Hepatocyte (in vitro differentiated cells): ENCODE data around the gene WDR31. TPM values are rescaled to one million over a fixed set of nuclear protein-coding genes. Genes with fewer than 3 reads are reported as not detected.

Experiments
- DNase-seq: peaks from one replicate; pipeline ENCODE4 v3.0.0-alpha.2; 2016; ENCODE audit warnings: low spot score
- H2AFZ ChIP-seq: fragments of 200-600 bp; sonication (generic); 2 replicates; pipeline ENCODE4 v1.6.0; 2016; ENCODE audit warnings: antibody characterized with exemption, mild to moderate bottlenecking
- H3K27ac ChIP-seq: fragments of 200-600 bp; sonication (generic); 2 replicates; pipeline ENCODE4 v1.5.1; 2016; ENCODE audit warnings: mild to moderate bottlenecking
- H3K27me3 ChIP-seq: fragments of 200-600 bp; sonication (generic); 2 replicates; pipeline ENCODE4 v1.6.1; 2016
- H3K36me3 ChIP-seq: fragments of 200-600 bp; sonication (generic); replicated peaks from 2 replicates; pipeline ENCODE4 v1.5.1; 2016; ENCODE audit warnings: low read depth; ENCODE audit not compliant: insufficient read depth
- H3K4me1 ChIP-seq: fragments of 200-600 bp; sonication (generic); 2 replicates; pipeline ENCODE4 v1.5.1; 2016; ENCODE audit warnings: mild to moderate bottlenecking, moderate library complexity; ENCODE audit not compliant: insufficient read depth
- H3K4me2 ChIP-seq: fragments of 200-600 bp; sonication (generic); 2 replicates; pipeline ENCODE4 v1.6.0; 2016
- H3K4me3 ChIP-seq: fragments of 200-600 bp; sonication (generic); 2 replicates; pipeline ENCODE4 v1.5.1; 2016; ENCODE audit warnings: mild to moderate bottlenecking
- H3K79me2 ChIP-seq: fragments of 200-600 bp; sonication (generic); 2 replicates; pipeline ENCODE4 v1.6.0; 2017; ENCODE audit warnings: mild to moderate bottlenecking
- H3K9me2 ChIP-seq: fragments of 200-600 bp; sonication (generic); replicated peaks from 2 replicates; pipeline ENCODE4 v1.6.0; 2017; ENCODE audit warnings: mild to moderate bottlenecking; ENCODE audit not compliant: insufficient read depth
- H3K9me3 ChIP-seq: fragments of 200-600 bp; sonication (generic); 2 replicates; pipeline ENCODE4 v1.5.1; 2016; ENCODE audit warnings: low read depth, mild to moderate bottlenecking
- H4K20me1 ChIP-seq: fragments of 200-600 bp; sonication (generic); 2 replicates; pipeline ENCODE4 v1.6.0; 2016; ENCODE audit warnings: mild to moderate bottlenecking; ENCODE audit not compliant: insufficient read depth, poor library complexity, severe bottlenecking
- CTCF ChIP-seq: fragments of 200-600 bp; sonication (generic); IDR thresholded peaks from 2 replicates; pipeline ENCODE4 v1.5.1; 2016; ENCODE audit warnings: antibody characterized with exemption, mild to moderate bottlenecking; ENCODE audit not compliant: poor library complexity
- EZH2 ChIP-seq: fragments of 200-600 bp; sonication (generic); IDR thresholded peaks from 2 replicates; pipeline ENCODE4 v1.6.1; 2016; ENCODE audit warnings: antibody characterized with exemption, mild to moderate bottlenecking, borderline replicate concordance
- EZH2phosphoT487 ChIP-seq: fragments of 200-600 bp; sonication (generic); IDR thresholded peaks from one replicate; pipeline ENCODE4 v1.6.1; 2018; ENCODE audit warnings: antibody characterized with exemption, mild to moderate bottlenecking, low read depth, moderate library complexity; ENCODE audit not compliant: unreplicated experiment, severe bottlenecking
- WGBS: methylation state at CpG from one replicate; pipeline ENCODE4 v1.1.6; 2016; ENCODE audit warnings: low lambda C conversion rate; ENCODE audit errors: missing lambda C conversion rate; 5-methylcytosine and 5-hydroxymethylcytosine counted together
- polyA plus RNA-seq: library from polyadenylated mRNA; unstranded; fragments of >200 nt; fragmentation: Nextera tagmentation; extraction: Ambion mirVana; gene quantifications from 2 replicates; pipeline ENCODE4 v1.2.1, GENCODE V29; 2016
- total RNA-seq: library from RNA; depleted of rRNA; stranded (reverse); fragments of >200 nt; gene quantifications from 2 replicates; pipeline ENCODE4 v1.2.3, GENCODE V29; 2014

Gene WDR31
- total and polyA plus RNA-seq, 2 experiments from 2014 or later, result 1.3 to 1.4 TPM

- no peak for DNase-seq
- peaks cover 5% of the 10 kb centered on the region for H3K4me1 ChIP-seq
- no peaks in the 10 kb centered on the region for H3K9me2 ChIP-seq
- no peak overlapping the region for H3K4me2 ChIP-seq
- no peak for TF ChIP-seq CTCF
- H3K36me3 ChIP-seq, result peaks cover 3% of the 10 kb centered on the region
- H3K9me3 ChIP-seq, result no peaks in the 10 kb centered on the region
- no peak overlapping the region for H2AFZ ChIP-seq
- no peaks in the 10 kb centered on the region for H3K79me2 ChIP-seq
- no peaks in the 10 kb centered on the region for H3K27me3 ChIP-seq
- H4K20me1 ChIP-seq, result no peaks in the 10 kb centered on the region
- H3K27ac ChIP-seq, result no peak overlapping the region
- WGBS, result 84% methylated on average over 7 of the region's 7 CpGs
- H3K4me3 ChIP-seq, result no peak overlapping the region
Observed at GRCh38 chr9:113293285-113293878, 46.7 kb downstream of the WDR31 start.

GRCh38 chr9:113290052-113290607, 49.9 kb downstream of the WDR31 start:
- no peak for DNase-seq
- Histone ChIP-seq H3K9me3 (no peaks in the 10 kb centered on the region), H4K20me1 (no peaks in the 10 kb centered on the region), H3K36me3 (peaks cover 3% of the 10 kb centered on the region), H3K79me2 (no peaks in the 10 kb centered on the region), H2AFZ (no peak overlapping the region), H3K9me2 (no peaks in the 10 kb centered on the region), H3K27me3 (no peaks in the 10 kb centered on the region), H3K4me2 (no peak overlapping the region), H3K27ac (no peak overlapping the region), H3K4me3 (no peak overlapping the region), H3K4me1 (no peaks in the 10 kb centered on the region)
- 95% methylated on average over 6 of the region's 6 CpGs for WGBS
- TF ChIP-seq EZH2phosphoT487, result no peak
- no peak for TF ChIP-seq CTCF
- no peak for TF ChIP-seq EZH2

GRCh38 chr9:113289091-113289490, 51.0 kb downstream of the WDR31 start:
- Histone ChIP-seq H3K36me3 (peaks cover 3% of the 10 kb centered on the region), H3K4me3 (no peak overlapping the region), H2AFZ (no peak overlapping the region), H3K4me2 (no peak overlapping the region), H3K9me3 (no peaks in the 10 kb centered on the region), H3K9me2 (no peaks in the 10 kb centered on the region), H4K20me1 (no peaks in the 10 kb centered on the region), H3K79me2 (no peaks in the 10 kb centered on the region), H3K27ac (peak overlapping the region; percentile 31), H3K4me1 (no peaks in the 10 kb centered on the region), H3K27me3 (no peaks in the 10 kb centered on the region)
- 92% methylated on average over 2 of the region's 2 CpGs for WGBS
- no peak for DNase-seq
- TF ChIP-seq EZH2 (no peak), CTCF (no peak), EZH2phosphoT487 (no peak)

GRCh38 chr9:113281356-113281755, 58.7 kb downstream of the WDR31 start:
- Histone ChIP-seq H3K4me3 (no peak overlapping the region), H3K27ac (no peak overlapping the region), H3K9me3 (no peaks in the 10 kb centered on the region), H3K27me3 (no peaks in the 10 kb centered on the region), H4K20me1 (no peaks in the 10 kb centered on the region), H3K9me2 (no peaks in the 10 kb centered on the region), H3K4me2 (no peak overlapping the region), H3K4me1 (peaks cover 4% of the 10 kb centered on the region), H3K79me2 (peaks cover 18% of the 10 kb centered on the region), H3K36me3 (no peaks in the 10 kb centered on the region), H2AFZ (no peak overlapping the region)
- no peak for DNase-seq
- TF ChIP-seq CTCF, result no peak
- TF ChIP-seq EZH2, result no peak
- no peak for TF ChIP-seq EZH2phosphoT487
- 98% methylated on average over 4 of the region's 4 CpGs for WGBS
